ENCODE measurements around the gene KDR.

Gene KDR

GRCh38 chr4:55103224-55103623 lies 22.2 kb downstream of the KDR start:
- H3K9me3 Mint-ChIP-seq (ENCODE audit: low read depth): no peaks in the 10 kb centered on the region
- no peaks in the 10 kb centered on the region for H3K36me3 Mint-ChIP-seq
- no peak overlapping the region for H3K27ac Mint-ChIP-seq
- no peaks in the 10 kb centered on the region for H3K4me1 Mint-ChIP-seq (ENCODE audit: low read depth)
- no peaks in the 10 kb centered on the region for H3K27me3 Mint-ChIP-seq
- no peak overlapping the region for H3K4me3 Mint-ChIP-seq

- H3K36me3 Mint-ChIP-seq: no peaks in the 10 kb centered on the region
- no peak overlapping the region for H3K4me3 Mint-ChIP-seq
- H3K9me3 Mint-ChIP-seq (ENCODE audit: low read depth): no peaks in the 10 kb centered on the region
- no peaks in the 10 kb centered on the region for H3K4me1 Mint-ChIP-seq (ENCODE audit: low read depth)
- no peaks in the 10 kb centered on the region for H3K27me3 Mint-ChIP-seq
- H3K27ac Mint-ChIP-seq: no peak overlapping the region
These were observed 25.6 kb downstream of the KDR start for GRCh38 chr4:55099816-55100215.

GRCh38 chr4:55098456-55099204 lies 26.8 kb downstream of the KDR start:
- H3K4me3 Mint-ChIP-seq: no peak overlapping the region
- no peaks in the 10 kb centered on the region for H3K9me3 Mint-ChIP-seq (ENCODE audit: low read depth)
- H3K4me1 Mint-ChIP-seq (ENCODE audit: low read depth): no peaks in the 10 kb centered on the region
- no peak overlapping the region for H3K27ac Mint-ChIP-seq
- no peaks in the 10 kb centered on the region for H3K27me3 Mint-ChIP-seq
- no peaks in the 10 kb centered on the region for H3K36me3 Mint-ChIP-seq

- H3K27ac Mint-ChIP-seq: no peak overlapping the region
- no peaks in the 10 kb centered on the region for H3K9me3 Mint-ChIP-seq (ENCODE audit: low read depth)
- no peak overlapping the region for H3K4me3 Mint-ChIP-seq
- peaks cover 4% of the 10 kb centered on the region for H3K27me3 Mint-ChIP-seq
- H3K4me1 Mint-ChIP-seq (ENCODE audit: low read depth): no peaks in the 10 kb centered on the region
- H3K36me3 Mint-ChIP-seq: no peaks in the 10 kb centered on the region
These were observed 28.8 kb downstream of the KDR start for GRCh38 chr4:55096619-55097018.

- no peak overlapping the region for H3K4me3 Mint-ChIP-seq
- H3K4me1 Mint-ChIP-seq (ENCODE audit: low read depth): no peaks in the 10 kb centered on the region
- H3K27ac Mint-ChIP-seq: no peak overlapping the region
- H3K27me3 Mint-ChIP-seq: peaks cover 4% of the 10 kb centered on the region
- H3K9me3 Mint-ChIP-seq (ENCODE audit: low read depth): no peaks in the 10 kb centered on the region
- H3K36me3 Mint-ChIP-seq: no peaks in the 10 kb centered on the region
These were observed 29.4 kb downstream of the KDR start for GRCh38 chr4:55096045-55096444.

GRCh38 chr4:55092504-55092903 lies 32.9 kb downstream of the KDR start:
- Mint-ChIP-seq H3K4me1 (ENCODE audit: low read depth) (no peaks in the 10 kb centered on the region), H3K27me3 (peaks cover 4% of the 10 kb centered on the region), H3K9me3 (ENCODE audit: low read depth) (no peaks in the 10 kb centered on the region), H3K36me3 (no peaks in the 10 kb centered on the region), H3K27ac (no peak overlapping the region), H3K4me3 (no peak overlapping the region)

GRCh38 chr4:55089916-55090315 lies 35.5 kb downstream of the KDR start:
- no peak overlapping the region for H3K4me3 Mint-ChIP-seq
- H3K4me1 Mint-ChIP-seq (ENCODE audit: low read depth): no peaks in the 10 kb centered on the region
- no peaks in the 10 kb centered on the region for H3K9me3 Mint-ChIP-seq (ENCODE audit: low read depth)
- H3K36me3 Mint-ChIP-seq: no peaks in the 10 kb centered on the region
- H3K27me3 Mint-ChIP-seq: peaks cover 7% of the 10 kb centered on the region
- no peak overlapping the region for H3K27ac Mint-ChIP-seq

- Mint-ChIP-seq H3K4me1 (ENCODE audit: low read depth) (no peaks in the 10 kb centered on the region), H3K27me3 (peaks cover 10% of the 10 kb centered on the region), H3K4me3 (no peak overlapping the region), H3K9me3 (ENCODE audit: low read depth) (no peaks in the 10 kb centered on the region), H3K27ac (no peak overlapping the region), H3K36me3 (no peaks in the 10 kb centered on the region)
These were observed 37.5 kb downstream of the KDR start for GRCh38 chr4:55087913-55088260.

- no peaks in the 10 kb centered on the region for H3K4me1 Mint-ChIP-seq (ENCODE audit: low read depth)
- no peaks in the 10 kb centered on the region for H3K9me3 Mint-ChIP-seq (ENCODE audit: low read depth)
- H3K4me3 Mint-ChIP-seq: no peak overlapping the region
- H3K36me3 Mint-ChIP-seq: no peaks in the 10 kb centered on the region
- H3K27me3 Mint-ChIP-seq: peaks cover 7% of the 10 kb centered on the region
- no peak overlapping the region for H3K27ac Mint-ChIP-seq
These were observed 38.1 kb downstream of the KDR start for GRCh38 chr4:55087009-55087912.

GRCh38 chr4:55086578-55086977 lies 38.8 kb downstream of the KDR start:
- Mint-ChIP-seq H3K4me1 (ENCODE audit: low read depth) (no peaks in the 10 kb centered on the region), H3K27ac (no peak overlapping the region), H3K36me3 (no peaks in the 10 kb centered on the region), H3K9me3 (ENCODE audit: low read depth) (no peaks in the 10 kb centered on the region), H3K4me3 (no peak overlapping the region), H3K27me3 (peaks cover 6% of the 10 kb centered on the region)

- Mint-ChIP-seq H3K4me1 (ENCODE audit: low read depth) (no peaks in the 10 kb centered on the region), H3K9me3 (ENCODE audit: low read depth) (no peaks in the 10 kb centered on the region), H3K27me3 (peaks cover 11% of the 10 kb centered on the region), H3K36me3 (no peaks in the 10 kb centered on the region), H3K27ac (no peak overlapping the region), H3K4me3 (no peak overlapping the region)
These were observed 41.7 kb downstream of the KDR start for GRCh38 chr4:55083735-55084134.

GRCh38 chr4:55082756-55083155 lies 42.6 kb downstream of the KDR start:
- Mint-ChIP-seq H3K4me1 (ENCODE audit: low read depth) (no peaks in the 10 kb centered on the region), H3K9me3 (ENCODE audit: low read depth) (no peaks in the 10 kb centered on the region), H3K36me3 (no peaks in the 10 kb centered on the region), H3K27ac (no peak overlapping the region), H3K4me3 (no peak overlapping the region), H3K27me3 (peaks cover 11% of the 10 kb centered on the region)

- no peaks in the 10 kb centered on the region for H3K9me3 Mint-ChIP-seq (ENCODE audit: low read depth)
- peaks cover 14% of the 10 kb centered on the region for H3K27me3 Mint-ChIP-seq
- no peaks in the 10 kb centered on the region for H3K36me3 Mint-ChIP-seq
- H3K4me3 Mint-ChIP-seq: no peak overlapping the region
- no peak overlapping the region for H3K27ac Mint-ChIP-seq
- peaks cover 2% of the 10 kb centered on the region for H3K4me1 Mint-ChIP-seq (ENCODE audit: low read depth)
These were observed 45.1 kb downstream of the KDR start for GRCh38 chr4:55080174-55080865.

- peaks cover 2% of the 10 kb centered on the region for H3K4me1 Mint-ChIP-seq (ENCODE audit: low read depth)
- no peak overlapping the region for H3K27ac Mint-ChIP-seq
- no peaks in the 10 kb centered on the region for H3K9me3 Mint-ChIP-seq (ENCODE audit: low read depth)
- H3K27me3 Mint-ChIP-seq: peaks cover 16% of the 10 kb centered on the region
- no peak overlapping the region for H3K4me3 Mint-ChIP-seq
- no peaks in the 10 kb centered on the region for H3K36me3 Mint-ChIP-seq
These were observed 45.8 kb downstream of the KDR start for GRCh38 chr4:55079451-55080173.
